Sigmoid colon (tissue), 3 donors: ENCODE results near the gene ZNF451.

Experiments
- CTCF ChIP-seq, 4 experiments: fragments of 450-650 bp in 3 of 4; fragments of 200-600 bp in 1 of 4; IDR thresholded peaks; one replicate each; pipeline ENCODE4 v1.5.1; 2016 to 2019; ENCODE audit warnings: antibody characterized with exemption in 4 of 4, mild to moderate bottlenecking in 3 of 4, moderate library complexity in 2 of 4
- POLR2A ChIP-seq, 2 donors: fragments of 450-650 bp; IDR thresholded peaks; one replicate each; pipeline ENCODE4 v1.6.1; 2016; ENCODE audit warnings: antibody characterized with exemption in 2 of 2, mild to moderate bottlenecking in 2 of 2, moderate library complexity in 2 of 2

DNA sequence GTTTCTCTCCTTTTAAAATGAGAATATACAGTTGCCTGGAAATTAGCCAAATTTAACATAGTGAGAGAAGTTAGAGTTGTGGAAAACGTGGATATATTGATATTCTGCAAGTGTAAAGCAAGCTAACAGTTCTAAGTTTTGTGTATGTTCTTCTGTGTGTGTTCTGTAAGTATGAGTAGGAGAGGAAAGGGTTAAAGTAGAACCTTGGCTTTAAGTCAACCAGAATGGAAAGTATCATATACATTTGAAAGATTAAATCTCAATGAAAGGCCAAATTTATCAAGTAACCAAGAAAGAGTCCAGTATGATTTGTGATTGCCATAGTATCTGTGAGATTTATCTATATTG, 52.2 kb downstream of the ZNF451 start:
- TF ChIP-seq POLR2A (IDR thresholded peaks at IDR 0.05) = no peak
- TF ChIP-seq CTCF (IDR thresholded peaks at IDR 0.05) = no peak
